Gastroesophageal sphincter (tissue), 3 donors: Measurements from ENCODE around the gene FAM53B.

Experiments used
- EP300 ChIP-seq: sonication (generic); formaldehyde crosslinking; IDR thresholded peaks from one replicate; pipeline ENCODE4 v1.6.1; 2017; ENCODE audit warnings: antibody characterized with exemption, mild to moderate bottlenecking
- TF ChIP-seq, protein P1 (sequence below), 4 experiments: fragments of 200-600 bp in 2 of 4; fragments of 450-650 bp in 2 of 4; sonication (generic) in 1 of 4; IDR thresholded peaks; one replicate each; pipeline ENCODE4 v1.5.1; 2017 to 2019; ENCODE audit warnings: antibody characterized with exemption in 4 of 4, mild to moderate bottlenecking in 2 of 4, moderate library complexity in 2 of 4

DNA sequence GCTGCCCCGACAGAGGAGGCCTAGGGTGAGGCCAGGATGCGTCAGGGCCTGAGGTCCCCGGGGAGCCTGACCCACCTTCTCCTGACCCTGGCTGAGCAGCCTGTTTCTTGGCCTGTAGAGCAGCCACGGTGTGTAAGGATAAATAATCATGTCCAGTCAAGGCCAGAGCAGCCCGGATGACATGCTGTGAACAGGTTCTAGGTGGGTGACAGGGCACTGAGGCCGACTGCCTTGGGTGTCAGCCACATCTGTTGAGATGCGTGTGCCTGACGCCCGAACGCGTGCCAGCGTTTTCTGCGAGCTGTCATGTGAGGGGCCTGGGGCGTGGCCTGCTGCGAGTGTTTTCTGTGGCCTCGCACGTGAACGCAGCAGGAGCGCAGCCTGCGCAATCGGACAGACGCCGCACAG, 118.3 kb downstream of the FAM53B start:
- no peak for TF ChIP-seq EP300
- TF ChIP-seq, protein P1, sequence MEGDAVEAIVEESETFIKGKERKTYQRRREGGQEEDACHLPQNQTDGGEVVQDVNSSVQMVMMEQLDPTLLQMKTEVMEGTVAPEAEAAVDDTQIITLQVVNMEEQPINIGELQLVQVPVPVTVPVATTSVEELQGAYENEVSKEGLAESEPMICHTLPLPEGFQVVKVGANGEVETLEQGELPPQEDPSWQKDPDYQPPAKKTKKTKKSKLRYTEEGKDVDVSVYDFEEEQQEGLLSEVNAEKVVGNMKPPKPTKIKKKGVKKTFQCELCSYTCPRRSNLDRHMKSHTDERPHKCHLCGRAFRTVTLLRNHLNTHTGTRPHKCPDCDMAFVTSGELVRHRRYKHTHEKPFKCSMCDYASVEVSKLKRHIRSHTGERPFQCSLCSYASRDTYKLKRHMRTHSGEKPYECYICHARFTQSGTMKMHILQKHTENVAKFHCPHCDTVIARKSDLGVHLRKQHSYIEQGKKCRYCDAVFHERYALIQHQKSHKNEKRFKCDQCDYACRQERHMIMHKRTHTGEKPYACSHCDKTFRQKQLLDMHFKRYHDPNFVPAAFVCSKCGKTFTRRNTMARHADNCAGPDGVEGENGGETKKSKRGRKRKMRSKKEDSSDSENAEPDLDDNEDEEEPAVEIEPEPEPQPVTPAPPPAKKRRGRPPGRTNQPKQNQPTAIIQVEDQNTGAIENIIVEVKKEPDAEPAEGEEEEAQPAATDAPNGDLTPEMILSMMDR (IDR thresholded peaks at IDR 0.05): no peak
